ENCODE measurements around the gene CFAP221.

The CFAP221 gene

DNA sequence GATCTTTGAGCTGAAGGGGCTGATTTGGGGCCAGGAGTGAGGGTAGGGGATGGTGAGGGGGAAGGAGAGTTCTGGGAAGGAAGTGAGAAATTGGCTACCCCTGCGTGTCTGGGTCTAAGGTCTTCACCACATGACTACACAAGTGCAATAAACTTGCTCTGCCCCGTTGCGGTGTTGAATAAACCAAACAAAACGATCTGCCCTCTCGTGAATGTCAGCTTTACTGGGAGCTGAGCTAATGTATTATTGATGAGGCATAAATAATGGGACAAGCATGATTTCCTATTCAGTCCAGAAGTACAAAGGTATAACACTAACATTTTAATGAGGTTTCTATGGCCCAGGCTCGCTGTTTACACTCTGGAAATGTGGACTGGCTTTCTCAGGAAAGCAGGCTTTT, 8.0 kb upstream of the CFAP221 start:
- Histone ChIP-seq H3K36me3 (ENCODE audit: control insufficient read depth, insufficient read depth, low read length) (no peaks in the 10 kb centered on the region), H3K4me3 (ENCODE audit: low read length) (no peak overlapping the region), H3K27me3 (ENCODE audit: control insufficient read depth, insufficient read depth, low read length) (no peaks in the 10 kb centered on the region), H3K4me1 (ENCODE audit: control insufficient read depth, insufficient read depth, low read length) (0 out of 2 replicates have a peak, but pooled peaks cover 1% of the 10 kb centered on the region), H3K9me3 (ENCODE audit: control insufficient read depth, insufficient read depth, low read length) (no peaks in the 10 kb centered on the region), H3K27ac (ENCODE audit: low read length) (no peak overlapping the region)
- DNase-seq (ENCODE audit: low read depth, low spot score): no peak
- whole genome bisulfite sequencing (ENCODE audit: insufficient coverage, insufficient read length): no CpG with 5 or more reads among the region's 6 CpGs

DNA sequence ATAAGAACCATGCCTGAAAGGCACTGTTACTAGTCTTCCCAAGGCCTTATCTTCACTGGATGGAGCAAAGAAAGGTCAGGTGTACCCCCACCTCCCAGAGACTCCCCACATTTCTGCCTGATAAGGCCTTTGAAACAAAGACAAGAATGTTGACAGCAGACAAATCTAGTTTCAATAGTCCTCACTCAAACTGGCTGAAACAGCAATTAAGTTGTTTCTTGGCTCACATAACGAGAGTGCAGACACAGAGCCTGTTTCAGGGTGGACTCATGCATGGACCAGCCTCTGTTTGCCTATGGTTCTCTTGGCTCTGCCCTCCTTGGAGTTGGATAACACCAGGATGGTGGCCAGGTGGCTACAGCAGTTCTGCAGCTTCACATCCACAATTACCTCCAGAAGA, 7.5 kb upstream of the CFAP221 start:
- no peaks in the 10 kb centered on the region for H3K4me1 ChIP-seq (ENCODE audit: control insufficient read depth, insufficient read depth, low read length)
- no peaks in the 10 kb centered on the region for H3K27me3 ChIP-seq (ENCODE audit: control insufficient read depth, insufficient read depth, low read length)
- no peaks in the 10 kb centered on the region for H3K36me3 ChIP-seq (ENCODE audit: control insufficient read depth, insufficient read depth, low read length)
- no CpG with 5 or more reads among the region's 1 CpG for WGBS (ENCODE audit: insufficient coverage, insufficient read length)
- no peaks in the 10 kb centered on the region for H3K9me3 ChIP-seq (ENCODE audit: control insufficient read depth, insufficient read depth, low read length)
- no peak for DNase-seq (ENCODE audit: low read depth, low spot score)
- no peak overlapping the region for H3K27ac ChIP-seq (ENCODE audit: low read length)
- no peak overlapping the region for H3K4me3 ChIP-seq (ENCODE audit: low read length)

GRCh38 chr2:119537792-119538191, 6.5 kb upstream of the CFAP221 start:
- Histone ChIP-seq H3K4me3 (ENCODE audit: low read length) (no peak overlapping the region), H3K27me3 (ENCODE audit: control insufficient read depth, insufficient read depth, low read length) (no peaks in the 10 kb centered on the region), H3K4me1 (ENCODE audit: control insufficient read depth, insufficient read depth, low read length) (no peaks in the 10 kb centered on the region), H3K9me3 (ENCODE audit: control insufficient read depth, insufficient read depth, low read length) (no peaks in the 10 kb centered on the region), H3K27ac (ENCODE audit: low read length) (no peak overlapping the region), H3K36me3 (ENCODE audit: control insufficient read depth, insufficient read depth, low read length) (no peaks in the 10 kb centered on the region)
- DNase-seq (ENCODE audit: low read depth, low spot score): no peak

GRCh38 chr2:119541476-119541875, 2.8 kb upstream of the CFAP221 start:
- Histone ChIP-seq H3K9me3 (ENCODE audit: control insufficient read depth, insufficient read depth, low read length) (no peaks in the 10 kb centered on the region), H3K27ac (ENCODE audit: low read length) (no peak overlapping the region), H3K36me3 (ENCODE audit: control insufficient read depth, insufficient read depth, low read length) (no peaks in the 10 kb centered on the region), H3K27me3 (ENCODE audit: control insufficient read depth, insufficient read depth, low read length) (no peaks in the 10 kb centered on the region; the same call in 1 of the 2 replicates), H3K4me1 (ENCODE audit: control insufficient read depth, insufficient read depth, low read length) (no peaks in the 10 kb centered on the region), H3K4me3 (ENCODE audit: low read length) (no peak overlapping the region)
- no CpG with 5 or more reads among the region's 2 CpGs for WGBS (ENCODE audit: insufficient coverage, insufficient read length)
- no peak for DNase-seq (ENCODE audit: low read depth, low spot score)

- Histone ChIP-seq H3K27ac (ENCODE audit: low read length) (no peak overlapping the region), H3K4me3 (ENCODE audit: low read length) (peak overlapping the region; percentile 76; the same call in 1 of the 2 replicates), H3K36me3 (ENCODE audit: control insufficient read depth, insufficient read depth, low read length) (no peaks in the 10 kb centered on the region), H3K4me1 (ENCODE audit: control insufficient read depth, insufficient read depth, low read length) (no peaks in the 10 kb centered on the region), H3K9me3 (ENCODE audit: control insufficient read depth, insufficient read depth, low read length) (no peaks in the 10 kb centered on the region), H3K27me3 (ENCODE audit: control insufficient read depth, insufficient read depth, low read length) (no peaks in the 10 kb centered on the region; the same call in 1 of the 2 replicates)
- no CpG with 5 or more reads among the region's 11 CpGs for WGBS (ENCODE audit: insufficient coverage, insufficient read length)
- DNase-seq (ENCODE audit: low read depth, low spot score): no peak
Observed at GRCh38 chr2:119544939-119545475, 758 bp downstream of the CFAP221 start.

DNA sequence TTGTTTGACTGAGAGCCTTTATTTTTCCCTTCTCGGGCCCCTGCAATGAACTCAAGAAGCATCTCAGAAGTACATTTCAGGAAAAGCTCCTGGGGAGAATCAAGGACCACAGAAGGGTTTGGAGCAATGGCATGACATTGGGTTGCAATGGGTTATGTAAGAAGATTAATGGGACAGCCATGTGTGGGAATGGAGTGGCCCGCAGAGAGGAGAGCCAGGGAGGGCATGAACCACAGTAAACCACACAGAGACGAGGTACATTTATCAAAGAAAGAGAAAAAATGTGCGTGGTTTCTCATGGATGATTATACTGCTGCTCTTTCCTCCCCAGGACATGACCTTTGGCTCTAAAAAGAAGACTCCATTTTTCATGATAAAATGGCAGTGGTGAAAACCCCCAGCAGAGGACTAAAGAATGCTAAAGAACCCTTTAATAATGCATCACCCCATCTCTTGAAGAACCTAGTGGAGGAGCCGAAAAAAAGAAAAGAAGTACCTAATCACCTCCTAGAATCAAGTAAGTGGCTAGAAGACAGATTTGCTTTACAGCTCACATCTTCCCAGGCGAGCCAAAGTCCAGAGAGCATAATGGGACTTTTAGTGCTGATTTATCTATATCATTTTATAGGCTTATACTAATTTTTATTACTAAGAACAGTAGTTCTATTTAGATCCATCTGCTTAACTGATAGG, 1.7 kb downstream of the CFAP221 start:
- no peaks in the 10 kb centered on the region for H3K4me1 ChIP-seq (ENCODE audit: control insufficient read depth, insufficient read depth, low read length)
- no peaks in the 10 kb centered on the region for H3K36me3 ChIP-seq (ENCODE audit: control insufficient read depth, insufficient read depth, low read length)
- DNase-seq (ENCODE audit: low read depth, low spot score): no peak
- H3K27me3 ChIP-seq (ENCODE audit: control insufficient read depth, insufficient read depth, low read length): no peaks in the 10 kb centered on the region; the same call in 1 of the 2 replicates
- no peak overlapping the region for H3K4me3 ChIP-seq (ENCODE audit: low read length)
- no peak overlapping the region for H3K27ac ChIP-seq (ENCODE audit: low read length)
- H3K9me3 ChIP-seq (ENCODE audit: control insufficient read depth, insufficient read depth, low read length): no peaks in the 10 kb centered on the region
- WGBS (ENCODE audit: insufficient coverage, insufficient read length): no CpG with 5 or more reads among the region's 6 CpGs

- Histone ChIP-seq H3K9me3 (ENCODE audit: control insufficient read depth, insufficient read depth, low read length) (no peaks in the 10 kb centered on the region), H3K27ac (ENCODE audit: low read length) (no peak overlapping the region), H3K27me3 (ENCODE audit: control insufficient read depth, insufficient read depth, low read length) (no peaks in the 10 kb centered on the region; the same call in 1 of the 2 replicates), H3K4me1 (ENCODE audit: control insufficient read depth, insufficient read depth, low read length) (no peaks in the 10 kb centered on the region), H3K36me3 (ENCODE audit: control insufficient read depth, insufficient read depth, low read length) (no peaks in the 10 kb centered on the region), H3K4me3 (ENCODE audit: low read length) (no peak overlapping the region)
- no CpG with 5 or more reads among the region's 1 CpG for WGBS (ENCODE audit: insufficient coverage, insufficient read length)
- DNase-seq (ENCODE audit: low read depth, low spot score): no peak
Observed at GRCh38 chr2:119546447-119546767, 2.2 kb downstream of the CFAP221 start.

DNA sequence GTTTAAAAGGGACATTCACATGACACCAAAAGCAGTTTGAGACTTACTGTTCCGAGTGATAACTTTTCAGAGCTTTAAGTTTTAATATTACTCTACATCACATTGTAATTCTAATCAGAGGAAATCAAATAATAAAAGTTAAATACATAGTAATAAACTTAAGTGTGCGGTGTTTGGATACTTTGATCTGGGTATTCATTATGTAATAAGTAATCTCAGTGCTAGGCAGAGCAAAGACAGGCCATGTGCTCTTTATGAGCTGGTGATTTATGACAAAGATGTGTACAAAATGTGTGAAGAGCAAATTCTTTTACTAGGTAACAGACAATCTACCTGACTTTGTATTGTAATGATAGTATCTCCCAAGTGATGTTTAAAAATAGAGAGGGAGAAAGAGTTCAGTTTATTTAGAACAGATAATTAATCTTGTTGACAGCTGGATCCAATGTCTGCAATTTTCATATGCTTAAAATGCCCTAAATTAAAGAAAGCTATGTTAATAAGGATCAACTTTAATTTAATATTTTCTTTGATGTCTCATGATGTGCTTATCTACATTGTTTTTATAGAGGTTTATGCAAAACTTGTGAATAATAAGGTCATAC, 4.4 kb downstream of the CFAP221 start:
- no peaks in the 10 kb centered on the region for H3K9me3 ChIP-seq (ENCODE audit: control insufficient read depth, insufficient read depth, low read length)
- no peak for DNase-seq (ENCODE audit: low read depth, low spot score)
- WGBS (ENCODE audit: insufficient coverage, insufficient read length): no CpG with 5 or more reads among the region's 2 CpGs
- H3K27ac ChIP-seq (ENCODE audit: low read length): no peak overlapping the region
- no peak overlapping the region for H3K4me3 ChIP-seq (ENCODE audit: low read length)
- H3K36me3 ChIP-seq (ENCODE audit: control insufficient read depth, insufficient read depth, low read length): no peaks in the 10 kb centered on the region
- H3K27me3 ChIP-seq (ENCODE audit: control insufficient read depth, insufficient read depth, low read length): no peaks in the 10 kb centered on the region
- H3K4me1 ChIP-seq (ENCODE audit: control insufficient read depth, insufficient read depth, low read length): no peaks in the 10 kb centered on the region

DNA sequence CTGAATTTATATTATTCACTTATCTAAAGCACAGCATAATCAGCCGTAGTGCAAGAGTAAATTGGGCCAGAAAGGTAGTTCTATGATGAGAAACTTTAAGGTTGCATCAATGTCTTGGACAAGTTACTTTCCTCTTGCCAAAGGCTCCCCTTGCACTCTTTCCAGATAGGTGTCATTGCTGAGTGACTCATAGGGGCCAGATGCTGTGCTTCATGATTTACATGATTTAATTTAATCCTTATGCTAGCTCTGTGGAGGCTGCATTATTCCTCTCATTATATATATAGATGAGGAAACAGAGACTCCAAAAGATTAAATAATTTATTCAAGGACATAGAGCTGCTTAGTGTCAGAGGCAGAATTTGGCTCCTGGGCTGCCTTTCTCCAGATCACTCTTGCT, 5.0 kb downstream of the CFAP221 start:
- no peaks in the 10 kb centered on the region for H3K4me1 ChIP-seq (ENCODE audit: control insufficient read depth, insufficient read depth, low read length)
- no CpG with 5 or more reads among the region's 1 CpG for WGBS (ENCODE audit: insufficient coverage, insufficient read length)
- H3K27ac ChIP-seq (ENCODE audit: low read length): no peak overlapping the region
- H3K36me3 ChIP-seq (ENCODE audit: control insufficient read depth, insufficient read depth, low read length): no peaks in the 10 kb centered on the region
- H3K9me3 ChIP-seq (ENCODE audit: control insufficient read depth, insufficient read depth, low read length): no peaks in the 10 kb centered on the region
- H3K27me3 ChIP-seq (ENCODE audit: control insufficient read depth, insufficient read depth, low read length): no peaks in the 10 kb centered on the region
- H3K4me3 ChIP-seq (ENCODE audit: low read length): no peak overlapping the region
- DNase-seq (ENCODE audit: low read depth, low spot score): no peak

- Histone ChIP-seq H3K4me1 (ENCODE audit: control insufficient read depth, insufficient read depth, low read length) (no peaks in the 10 kb centered on the region), H3K36me3 (ENCODE audit: control insufficient read depth, insufficient read depth, low read length) (no peaks in the 10 kb centered on the region), H3K4me3 (ENCODE audit: low read length) (no peak overlapping the region), H3K27me3 (ENCODE audit: control insufficient read depth, insufficient read depth, low read length) (no peaks in the 10 kb centered on the region), H3K9me3 (ENCODE audit: control insufficient read depth, insufficient read depth, low read length) (no peaks in the 10 kb centered on the region), H3K27ac (ENCODE audit: low read length) (no peak overlapping the region)
- WGBS (ENCODE audit: insufficient coverage, insufficient read length): no CpG with 5 or more reads among the region's 2 CpGs
- DNase-seq (ENCODE audit: low read depth, low spot score): no peak
Observed at GRCh38 chr2:119550346-119550745, 6.1 kb downstream of the CFAP221 start.

- no peak overlapping the region for H3K27ac ChIP-seq (ENCODE audit: low read length)
- no peaks in the 10 kb centered on the region for H3K4me1 ChIP-seq (ENCODE audit: control insufficient read depth, insufficient read depth, low read length)
- no peaks in the 10 kb centered on the region for H3K9me3 ChIP-seq (ENCODE audit: control insufficient read depth, insufficient read depth, low read length)
- no peaks in the 10 kb centered on the region for H3K27me3 ChIP-seq (ENCODE audit: control insufficient read depth, insufficient read depth, low read length)
- no peak overlapping the region for H3K4me3 ChIP-seq (ENCODE audit: low read length)
- no peak for DNase-seq (ENCODE audit: low read depth, low spot score)
- no CpG with 5 or more reads among the region's 1 CpG for WGBS (ENCODE audit: insufficient coverage, insufficient read length)
- H3K36me3 ChIP-seq (ENCODE audit: control insufficient read depth, insufficient read depth, low read length): no peaks in the 10 kb centered on the region
Observed at GRCh38 chr2:119550856-119551255, 6.6 kb downstream of the CFAP221 start.
